ENCODE measurements around the gene FBXO17.
A peak's percentile ranks its signal among the peaks of the same experiment; 100 is the strongest.
"Not testable (repeated sequence)": the region's sequence is repeated elsewhere in the genome, so short reads cannot be mapped to it uniquely, and the experiment has no call there.

The FBXO17 gene

GRCh38 chr19:38944981-38945506 is 30.5 kb downstream of the FBXO17 start:
- DNase-seq (ENCODE audit: low spot score): no peak

DNA sequence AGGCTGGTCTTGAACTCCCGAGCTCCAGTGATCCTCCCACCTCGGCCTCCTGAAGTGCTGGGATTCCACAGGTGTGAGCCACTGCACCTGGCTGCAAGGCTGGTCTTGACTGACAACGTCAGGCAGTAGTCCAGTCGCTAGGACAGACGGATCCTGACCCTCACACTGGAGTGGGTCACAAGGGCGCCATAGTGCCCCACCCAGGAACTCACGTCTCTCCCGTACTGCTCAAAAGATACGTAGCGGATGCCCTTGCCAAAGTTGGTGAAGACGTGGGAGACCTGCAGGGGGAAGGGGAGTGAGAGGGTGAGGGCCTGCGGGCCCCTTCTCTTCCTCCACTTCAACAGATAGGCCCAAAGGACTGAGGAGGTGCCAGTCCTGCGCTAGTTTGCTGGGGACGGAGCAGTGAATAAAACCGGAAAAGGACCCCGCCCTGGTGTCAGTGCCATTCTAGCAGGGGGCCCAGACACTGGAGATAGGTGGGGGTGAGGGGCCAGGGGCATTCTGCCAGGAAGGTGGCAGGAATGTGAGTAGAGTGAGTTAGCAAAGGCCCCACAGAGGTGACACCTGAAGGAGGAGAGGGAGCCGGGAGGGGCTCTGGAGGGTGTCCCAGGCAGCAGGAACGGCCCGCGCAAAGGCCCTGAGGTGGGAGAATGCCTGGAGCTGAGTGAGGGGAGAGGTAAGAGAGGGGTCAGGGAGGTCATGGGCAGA is 32.9 kb downstream of the FBXO17 start:
- no peak for DNase-seq (ENCODE audit: low spot score)

GRCh38 chr19:38941979-38942378 is 33.6 kb downstream of the FBXO17 start:
- no peak for DNase-seq (ENCODE audit: low spot score)

DNA sequence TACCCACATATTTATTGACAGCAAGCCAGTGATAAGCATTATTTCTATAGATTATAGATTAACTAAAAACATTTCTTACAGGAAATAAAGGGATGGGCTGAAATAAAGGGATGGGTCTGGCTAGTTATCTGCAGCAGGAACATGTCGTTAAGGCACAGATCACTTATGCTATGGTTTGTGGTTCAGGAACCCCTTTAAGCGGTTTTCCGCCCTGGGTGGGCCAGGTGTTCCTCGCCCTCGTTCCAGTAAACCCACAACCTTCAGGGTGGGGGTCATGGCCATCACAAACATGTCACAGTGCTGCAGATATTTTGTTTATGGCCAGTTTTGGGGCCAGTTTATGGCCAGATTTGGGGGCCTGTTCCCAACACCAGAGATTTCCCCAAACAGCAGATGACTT is 34.1 kb downstream of the FBXO17 start:
- not testable (repeated sequence) for DNase-seq (ENCODE audit: low spot score)

DNA sequence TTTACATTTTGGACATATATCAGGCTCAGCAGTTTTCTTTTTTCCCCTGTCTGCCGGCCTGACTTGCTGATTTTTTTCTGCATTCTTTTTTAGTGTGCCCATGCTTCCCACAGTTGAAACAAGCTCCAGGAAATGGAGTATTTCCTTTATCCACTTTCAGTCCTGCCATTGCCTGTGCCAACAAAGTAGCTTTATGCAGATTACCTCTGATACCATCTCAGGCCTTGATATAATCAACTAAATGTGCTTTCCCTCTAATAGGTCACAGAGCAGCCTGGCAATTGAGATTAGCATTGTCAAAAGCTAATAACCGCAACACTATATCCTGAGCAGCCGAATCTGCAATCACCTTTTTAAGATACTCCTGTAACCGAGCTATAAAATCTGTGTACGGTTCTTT is 35.6 kb downstream of the FBXO17 start:
- DNase-seq (ENCODE audit: low spot score): no peak

GRCh38 chr19:38933544-38933943 is 42.0 kb downstream of the FBXO17 start:
- DNase-seq (ENCODE audit: low spot score): no peak

DNA sequence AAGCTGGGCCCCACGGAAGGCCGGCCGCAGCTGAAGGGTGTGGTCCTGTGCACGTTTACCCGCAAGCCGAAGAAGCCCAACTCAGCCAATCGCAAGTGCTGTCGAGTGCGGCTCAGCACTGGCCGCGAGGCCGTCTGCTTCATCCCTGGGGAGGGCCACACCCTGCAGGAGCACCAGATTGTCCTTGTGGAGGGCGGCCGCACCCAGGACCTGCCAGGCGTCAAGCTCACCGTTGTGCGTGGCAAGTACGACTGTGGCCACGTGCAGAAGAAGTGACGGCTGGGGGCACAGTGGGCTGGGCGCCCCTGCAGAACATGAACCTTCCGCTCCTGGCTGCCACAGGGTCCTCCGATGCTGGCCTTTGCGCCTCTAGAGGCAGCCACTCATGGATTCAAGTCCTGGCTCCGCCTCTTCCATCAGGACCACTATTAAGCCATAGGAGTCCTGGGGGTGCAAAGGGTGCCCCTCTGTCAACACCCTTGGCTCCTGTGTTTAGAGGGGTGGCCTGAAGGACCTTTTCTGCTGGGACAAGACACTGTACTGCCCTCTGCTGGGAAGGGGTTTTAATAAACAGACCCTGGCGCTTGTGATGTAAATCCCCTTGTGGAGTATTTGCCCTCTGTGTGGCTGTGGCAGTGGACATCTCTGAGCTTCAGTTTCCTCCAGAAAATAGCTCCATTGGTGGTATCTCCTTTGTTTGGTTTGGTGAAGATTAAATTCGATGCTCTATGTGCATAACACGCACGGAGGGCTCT is 42.9 kb downstream of the FBXO17 start:
- no peak for DNase-seq (ENCODE audit: low spot score)

DNA sequence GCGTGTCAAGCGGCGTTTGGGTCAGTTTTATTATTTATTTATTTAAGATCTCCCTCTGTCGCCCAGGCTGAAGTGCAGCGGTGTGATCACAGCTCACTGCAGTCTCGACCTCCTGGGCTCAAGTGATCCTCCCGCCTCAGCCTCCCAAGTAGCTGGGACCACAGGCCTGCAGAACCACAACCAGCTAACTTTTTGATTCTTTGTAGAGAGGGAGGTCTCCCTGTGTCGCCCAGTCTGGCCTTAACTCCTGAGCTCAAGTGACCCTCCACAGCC is 44.1 kb downstream of the FBXO17 start:
- DNase-seq (ENCODE audit: low spot score): no peak

- peak; percentile 100 for DNase-seq (ENCODE audit: low spot score)
These were observed 44.6 kb downstream of the FBXO17 start, which contains the start of gene MRPS12 for GRCh38 chr19:38930776-38931520. Gene MRPS12 (plus strand): TSS chr19:38930944. CDS start chr19:38931295, 351 bp downstream.

GRCh38 chr19:38929929-38930775 is 45.4 kb downstream of the FBXO17 start, which contains the start of gene SARS2:
Gene SARS2 (minus strand): TSS chr19:38930763. CDS start chr19:38930736, 27 bp downstream.
- peak; percentile 99 for DNase-seq (ENCODE audit: low spot score)

GRCh38 chr19:38928391-38929001 is 47.0 kb downstream of the FBXO17 start:
- no peak for DNase-seq (ENCODE audit: low spot score)

DNA sequence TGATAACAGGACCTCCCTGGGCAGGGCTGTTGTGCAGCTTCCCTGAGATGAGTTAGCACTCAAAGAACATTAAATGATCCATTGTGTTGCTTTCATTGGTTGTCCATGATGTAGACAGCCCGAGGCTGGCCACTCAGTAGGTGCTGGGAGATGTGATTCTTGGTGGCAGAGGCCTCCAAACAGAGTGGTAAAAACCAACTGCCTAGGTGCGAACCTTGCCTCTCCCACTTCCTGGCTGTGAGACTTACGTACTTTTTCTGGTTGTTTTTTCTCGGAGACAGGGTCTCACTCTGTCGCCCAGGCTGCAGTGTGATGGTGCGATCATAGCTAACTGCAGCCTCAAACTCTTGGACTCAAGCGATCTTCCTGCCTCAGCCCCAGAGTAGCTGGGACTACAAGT is 51.2 kb downstream of the FBXO17 start:
- DNase-seq (ENCODE audit: low spot score): no peak

GRCh38 chr19:38922482-38922881 is 53.1 kb downstream of the FBXO17 start:
- no peak for DNase-seq (ENCODE audit: low spot score)

- DNase-seq (ENCODE audit: low spot score): no peak
These were observed 53.9 kb downstream of the FBXO17 start for GRCh38 chr19:38921420-38922274.

- no peak for DNase-seq (ENCODE audit: low spot score)
These were observed 54.7 kb downstream of the FBXO17 start for GRCh38 chr19:38920602-38921419.

GRCh38 chr19:38919837-38920601 is 55.5 kb downstream of the FBXO17 start:
- no peak for DNase-seq (ENCODE audit: low spot score)

DNA sequence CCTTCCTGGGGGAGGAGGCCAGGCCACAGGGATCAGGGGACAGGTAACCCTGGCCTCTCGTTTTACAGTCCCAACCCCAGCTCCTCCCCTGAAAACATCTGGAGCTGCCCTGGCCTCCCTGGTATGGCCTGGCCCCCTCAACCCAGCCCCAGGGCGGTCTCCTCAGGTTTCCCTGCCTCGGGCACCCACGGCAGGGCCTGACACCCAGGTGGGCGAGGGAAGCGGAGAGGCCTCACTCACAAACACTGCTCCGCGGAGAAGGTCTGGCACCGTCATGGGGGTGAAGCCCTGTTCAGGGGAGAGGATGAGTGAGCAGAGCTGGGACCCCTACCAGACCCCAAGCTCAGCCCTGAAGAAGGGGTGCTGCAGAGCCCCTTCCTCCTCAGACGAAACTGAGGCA is 57.0 kb downstream of the FBXO17 start:
- DNase-seq (ENCODE audit: low spot score): no peak

DNA sequence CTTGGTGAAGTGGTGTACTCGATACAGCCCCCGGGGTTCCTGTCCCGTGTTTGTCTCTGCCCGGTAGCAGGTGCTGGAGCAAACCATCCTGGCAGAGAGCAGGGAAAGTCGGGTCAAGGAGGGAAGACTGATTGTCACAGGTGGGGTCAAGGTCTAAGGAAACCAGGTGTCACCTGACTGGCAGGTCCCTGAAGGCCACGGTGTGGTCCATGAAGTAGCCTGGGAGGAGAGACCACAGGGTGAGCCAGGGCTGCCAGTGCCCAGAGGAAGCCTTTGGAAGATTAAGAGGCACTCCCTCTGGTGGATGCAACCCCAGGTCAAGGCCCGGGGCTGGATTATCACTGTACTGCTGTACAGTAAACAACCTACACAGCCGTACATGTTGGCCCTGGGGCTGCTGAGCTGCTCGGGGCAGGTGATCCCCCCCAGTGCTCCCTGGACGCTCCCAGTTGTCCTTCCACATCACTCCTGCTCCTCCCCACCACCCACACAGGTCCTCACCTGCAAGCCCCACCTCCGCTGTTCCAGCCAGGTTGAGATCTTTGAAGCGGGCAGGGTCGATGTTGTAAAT is 57.5 kb downstream of the FBXO17 start:
- no peak for DNase-seq (ENCODE audit: low spot score)

All from AG08395 (cell line).